Measurements from ENCODE around the gene ADORA2B. TPM values are rescaled to one million over a fixed set of nuclear protein-coding genes. Genes with fewer than 3 reads are reported as not detected.
A peak's percentile ranks its signal among the peaks of the same experiment; 100 is the strongest.

ADORA2B gene
- polyA plus RNA-seq, 1 donor = 4.4 TPM

GRCh38 chr17:15981208-15981607 is 36.3 kb downstream of the ADORA2B start:
- no CpG with 5 or more reads among the region's 2 CpGs for WGBS (ENCODE audit: insufficient coverage, low lambda C conversion rate)
- H3K36me3 ChIP-seq (ENCODE audit: control insufficient read depth, insufficient read depth, low read length) = peaks cover 55% of the 10 kb centered on the region
- no peaks in the 10 kb centered on the region for H3K27me3 ChIP-seq (ENCODE audit: control insufficient read depth, insufficient read depth, low read length)
- DNase-seq = peak in 1 of 2 donors; percentile 33
- H3K27ac ChIP-seq (ENCODE audit: low read length) = peak overlapping the region; percentile 9
- no peaks in the 10 kb centered on the region for H3K4me1 ChIP-seq (ENCODE audit: control insufficient read depth, insufficient read depth, low read length)
- H3K4me3 ChIP-seq (ENCODE audit: low read length) = no peak overlapping the region
- H3K9me3 ChIP-seq (ENCODE audit: control insufficient read depth, low read depth, low read length) = no peaks in the 10 kb centered on the region

- Histone ChIP-seq H3K36me3 (ENCODE audit: control insufficient read depth, insufficient read depth, low read length) (peaks cover 53% of the 10 kb centered on the region), H3K27ac (ENCODE audit: low read length) (no peak overlapping the region), H3K4me1 (ENCODE audit: control insufficient read depth, insufficient read depth, low read length) (no peaks in the 10 kb centered on the region), H3K9me3 (ENCODE audit: control insufficient read depth, low read depth, low read length) (no peaks in the 10 kb centered on the region), H3K4me3 (ENCODE audit: low read length) (no peak overlapping the region), H3K27me3 (ENCODE audit: control insufficient read depth, insufficient read depth, low read length) (no peaks in the 10 kb centered on the region)
- DNase-seq = no peak
- WGBS (ENCODE audit: insufficient coverage, low lambda C conversion rate) = 100% methylated on average over 1 of the region's 5 CpGs
Observed at GRCh38 chr17:15981646-15982580, 37.0 kb downstream of the ADORA2B start.

GRCh38 chr17:15996322-15996721 is 51.4 kb downstream of the ADORA2B start:
- 100% methylated on average over 1 of the region's 6 CpGs for WGBS (ENCODE audit: insufficient coverage, low lambda C conversion rate)
- Histone ChIP-seq H3K9me3 (ENCODE audit: control insufficient read depth, low read depth, low read length) (peaks cover 2% of the 10 kb centered on the region), H3K27me3 (ENCODE audit: control insufficient read depth, insufficient read depth, low read length) (no peaks in the 10 kb centered on the region), H3K4me1 (ENCODE audit: control insufficient read depth, insufficient read depth, low read length) (peaks cover 7% of the 10 kb centered on the region), H3K36me3 (ENCODE audit: control insufficient read depth, insufficient read depth, low read length) (peaks cover 21% of the 10 kb centered on the region), H3K4me3 (ENCODE audit: low read length) (no peak overlapping the region), H3K27ac (ENCODE audit: low read length) (no peak overlapping the region)
- no peak for DNase-seq

- Histone ChIP-seq H3K4me3 (ENCODE audit: low read length) (no peak overlapping the region), H3K27me3 (ENCODE audit: control insufficient read depth, insufficient read depth, low read length) (no peaks in the 10 kb centered on the region), H3K4me1 (ENCODE audit: control insufficient read depth, insufficient read depth, low read length) (peaks cover 7% of the 10 kb centered on the region), H3K36me3 (ENCODE audit: control insufficient read depth, insufficient read depth, low read length) (peaks cover 36% of the 10 kb centered on the region), H3K9me3 (ENCODE audit: control insufficient read depth, low read depth, low read length) (peaks cover 9% of the 10 kb centered on the region), H3K27ac (ENCODE audit: low read length) (no peak overlapping the region)
- DNase-seq = no peak
- no CpG with 5 or more reads among the region's 4 CpGs for WGBS (ENCODE audit: insufficient coverage, low lambda C conversion rate)
Observed at GRCh38 chr17:15998031-15998562, 53.2 kb downstream of the ADORA2B start.

- H3K27ac ChIP-seq (ENCODE audit: low read length) = peak within 1 kb of the TSS; percentile 96
- H3K27me3 ChIP-seq (ENCODE audit: control insufficient read depth, insufficient read depth, low read length) = no peaks in the 10 kb centered on the region
- peak within 1 kb of the TSS; percentile 82 for H3K4me3 ChIP-seq (ENCODE audit: low read length)
- peaks cover 47% of the 10 kb centered on the region for H3K36me3 ChIP-seq (ENCODE audit: control insufficient read depth, insufficient read depth, low read length)
- peaks cover 9% of the 10 kb centered on the region for H3K9me3 ChIP-seq (ENCODE audit: control insufficient read depth, low read depth, low read length)
- peaks cover 7% of the 10 kb centered on the region for H3K4me1 ChIP-seq (ENCODE audit: control insufficient read depth, insufficient read depth, low read length)
- DNase-seq = peak; percentile 99
- WGBS (ENCODE audit: insufficient coverage, low lambda C conversion rate) = 0% methylated on average over 5 of the region's 91 CpGs
Observed at GRCh38 chr17:15999141-15999973, 54.4 kb downstream of the ADORA2B start, which contains the start of the genes TTC19 and ZSWIM7. TSS of gene TTC19 (plus strand) at chr17:15999824. CDS start at chr17:15999849, 25 bp downstream. TSS of gene ZSWIM7 (minus strand) at chr17:15999704. CDS start at chr17:15999594, 110 bp downstream.

- H3K27ac ChIP-seq (ENCODE audit: low read length) = peak overlapping the region; percentile 96
- DNase-seq = peak in 1 of 2 donors; percentile 56
- no peaks in the 10 kb centered on the region for H3K27me3 ChIP-seq (ENCODE audit: control insufficient read depth, insufficient read depth, low read length)
- H3K9me3 ChIP-seq (ENCODE audit: control insufficient read depth, low read depth, low read length) = peaks cover 9% of the 10 kb centered on the region
- peak overlapping the region; percentile 82 for H3K4me3 ChIP-seq (ENCODE audit: low read length)
- H3K4me1 ChIP-seq (ENCODE audit: control insufficient read depth, insufficient read depth, low read length) = peaks cover 7% of the 10 kb centered on the region
- peaks cover 49% of the 10 kb centered on the region for H3K36me3 ChIP-seq (ENCODE audit: control insufficient read depth, insufficient read depth, low read length)
- WGBS (ENCODE audit: insufficient coverage, low lambda C conversion rate) = 6% methylated on average over 4 of the region's 64 CpGs
Observed at GRCh38 chr17:15999974-16000827, 55.3 kb downstream of the ADORA2B start.

- peak overlapping the region; percentile 82 for H3K4me3 ChIP-seq (ENCODE audit: low read length)
- peaks cover 57% of the 10 kb centered on the region for H3K36me3 ChIP-seq (ENCODE audit: control insufficient read depth, insufficient read depth, low read length)
- no peak overlapping the region for H3K27ac ChIP-seq (ENCODE audit: low read length)
- peak in 1 of 2 donors; percentile 14 for DNase-seq
- H3K4me1 ChIP-seq (ENCODE audit: control insufficient read depth, insufficient read depth, low read length) = peaks cover 7% of the 10 kb centered on the region
- peaks cover 9% of the 10 kb centered on the region for H3K9me3 ChIP-seq (ENCODE audit: control insufficient read depth, low read depth, low read length)
- no peaks in the 10 kb centered on the region for H3K27me3 ChIP-seq (ENCODE audit: control insufficient read depth, insufficient read depth, low read length)
Observed at GRCh38 chr17:16001226-16001897, 56.4 kb downstream of the ADORA2B start.

GRCh38 chr17:16002708-16003260 is 57.9 kb downstream of the ADORA2B start:
- no peak overlapping the region for H3K4me3 ChIP-seq (ENCODE audit: low read length)
- peaks cover 9% of the 10 kb centered on the region for H3K9me3 ChIP-seq (ENCODE audit: control insufficient read depth, low read depth, low read length)
- WGBS (ENCODE audit: insufficient coverage, low lambda C conversion rate) = no CpG with 5 or more reads among the region's 2 CpGs
- H3K36me3 ChIP-seq (ENCODE audit: control insufficient read depth, insufficient read depth, low read length) = peaks cover 57% of the 10 kb centered on the region
- peaks cover 7% of the 10 kb centered on the region for H3K4me1 ChIP-seq (ENCODE audit: control insufficient read depth, insufficient read depth, low read length)
- DNase-seq = peak; percentile 63 to 82
- H3K27ac ChIP-seq (ENCODE audit: low read length) = peak overlapping the region; percentile 14
- H3K27me3 ChIP-seq (ENCODE audit: control insufficient read depth, insufficient read depth, low read length) = no peaks in the 10 kb centered on the region

GRCh38 chr17:16003841-16004240 is 58.9 kb downstream of the ADORA2B start:
- Histone ChIP-seq H3K4me1 (ENCODE audit: control insufficient read depth, insufficient read depth, low read length) (peaks cover 7% of the 10 kb centered on the region), H3K4me3 (ENCODE audit: low read length) (no peak overlapping the region), H3K36me3 (ENCODE audit: control insufficient read depth, insufficient read depth, low read length) (peaks cover 68% of the 10 kb centered on the region), H3K27ac (ENCODE audit: low read length) (no peak overlapping the region), H3K27me3 (ENCODE audit: control insufficient read depth, insufficient read depth, low read length) (no peaks in the 10 kb centered on the region), H3K9me3 (ENCODE audit: control insufficient read depth, low read depth, low read length) (peaks cover 9% of the 10 kb centered on the region)
- WGBS (ENCODE audit: insufficient coverage, low lambda C conversion rate) = no CpG with 5 or more reads among the region's 1 CpG
- DNase-seq = no peak
